Left ventricle myocardium superior (tissue), 1 donor: ENCODE results near the gene IMPDH1. TPM values are rescaled to one million over a fixed set of nuclear protein-coding genes. Genes with fewer than 3 reads are reported as not detected.

Experiments used
- ATAC-seq: fragments of 200-7000 bp; cut with Tn5 transposase; one replicate; pipeline ENCODE4 v1.9.1; 2020; ENCODE audit warnings: mild to moderate bottlenecking, moderate library complexity
- DNase-seq: peaks from one replicate; pipeline ENCODE4 v3.0.0-alpha.2; 2020
- intact Hi-C: fragments of 100-400 bp; cut with micrococcal nuclease; formaldehyde crosslinking; loops from one replicate; pipeline ENCODE4 v1.11.0; 2022
- total RNA-seq: library from RNA; stranded (reverse); fragmentation: NEBNext Ultra II Directional; extraction: Animal tissue kit (Norgen Biotek cat#: 25700); gene quantifications from one replicate; pipeline ENCODE4 v1.2.1, GENCODE V29; 2021
- donor health status: DM: no; HTN: yes; CAD: no; lungs with severe emphysema.

Gene IMPDH1
- total RNA-seq, 1 donor from 2014 or later: 20.7 TPM

DNA sequence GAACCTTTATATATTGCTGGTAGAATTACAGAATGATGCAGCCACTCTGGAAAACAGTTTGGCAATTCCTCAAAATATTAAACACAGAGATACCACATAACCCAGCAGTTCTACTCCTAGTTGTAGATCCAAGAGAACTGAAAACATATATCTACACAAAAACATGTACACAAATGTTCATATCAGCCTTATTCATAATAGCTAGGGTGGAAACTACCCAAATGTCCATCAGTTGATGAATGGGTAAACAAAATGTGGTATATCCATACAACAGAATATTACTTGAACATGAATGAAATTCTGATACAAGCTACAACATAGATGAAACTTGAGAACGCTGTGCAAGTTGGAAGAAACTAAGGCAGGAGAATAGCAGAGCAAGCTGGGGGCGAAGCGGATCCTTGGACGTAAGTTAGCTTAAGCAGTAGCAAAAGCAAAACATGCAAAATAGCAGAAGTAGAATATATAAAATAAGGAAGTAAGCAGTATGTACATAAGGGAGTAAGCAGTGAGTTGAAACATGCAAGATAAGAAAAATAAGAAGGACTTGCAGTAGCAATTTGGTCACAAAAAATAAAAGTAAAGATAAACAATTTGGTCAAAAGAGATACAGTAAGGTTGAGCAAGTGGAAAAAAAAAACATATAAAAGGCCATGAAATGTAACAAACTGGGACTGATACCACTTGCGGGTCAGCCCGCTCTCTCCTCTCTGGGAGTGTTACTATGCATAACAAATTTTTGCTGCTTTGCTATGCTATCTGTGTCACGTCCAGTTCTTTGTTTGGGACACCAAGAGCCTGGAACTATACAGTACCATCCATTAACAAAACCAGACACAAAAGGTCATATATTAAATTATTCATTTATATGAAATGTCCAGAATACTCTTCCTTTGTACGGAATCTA lies 27.9 kb upstream of the IMPDH1 start:
- no peak for DNase-seq
- no peak for ATAC-seq
- intact Hi-C loops: no loop called here

DNA sequence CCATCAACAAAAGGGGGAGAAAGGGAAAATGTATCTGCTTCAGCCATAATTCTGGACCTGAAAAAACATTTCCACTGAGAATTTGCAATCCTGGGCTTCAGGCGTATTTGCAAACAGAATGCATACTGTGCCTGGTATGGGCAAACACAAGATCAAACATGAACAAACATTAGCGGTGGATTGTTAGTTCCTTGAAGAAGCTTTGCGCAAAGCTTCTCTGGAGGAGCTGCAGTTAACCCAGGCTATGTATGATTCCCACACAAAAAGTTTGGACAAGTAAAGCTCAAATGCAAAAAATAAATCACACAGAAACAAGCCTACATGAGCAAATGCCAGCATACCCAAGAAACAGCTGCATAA lies 25.5 kb upstream of the IMPDH1 start:
- DNase-seq: no peak

DNA sequence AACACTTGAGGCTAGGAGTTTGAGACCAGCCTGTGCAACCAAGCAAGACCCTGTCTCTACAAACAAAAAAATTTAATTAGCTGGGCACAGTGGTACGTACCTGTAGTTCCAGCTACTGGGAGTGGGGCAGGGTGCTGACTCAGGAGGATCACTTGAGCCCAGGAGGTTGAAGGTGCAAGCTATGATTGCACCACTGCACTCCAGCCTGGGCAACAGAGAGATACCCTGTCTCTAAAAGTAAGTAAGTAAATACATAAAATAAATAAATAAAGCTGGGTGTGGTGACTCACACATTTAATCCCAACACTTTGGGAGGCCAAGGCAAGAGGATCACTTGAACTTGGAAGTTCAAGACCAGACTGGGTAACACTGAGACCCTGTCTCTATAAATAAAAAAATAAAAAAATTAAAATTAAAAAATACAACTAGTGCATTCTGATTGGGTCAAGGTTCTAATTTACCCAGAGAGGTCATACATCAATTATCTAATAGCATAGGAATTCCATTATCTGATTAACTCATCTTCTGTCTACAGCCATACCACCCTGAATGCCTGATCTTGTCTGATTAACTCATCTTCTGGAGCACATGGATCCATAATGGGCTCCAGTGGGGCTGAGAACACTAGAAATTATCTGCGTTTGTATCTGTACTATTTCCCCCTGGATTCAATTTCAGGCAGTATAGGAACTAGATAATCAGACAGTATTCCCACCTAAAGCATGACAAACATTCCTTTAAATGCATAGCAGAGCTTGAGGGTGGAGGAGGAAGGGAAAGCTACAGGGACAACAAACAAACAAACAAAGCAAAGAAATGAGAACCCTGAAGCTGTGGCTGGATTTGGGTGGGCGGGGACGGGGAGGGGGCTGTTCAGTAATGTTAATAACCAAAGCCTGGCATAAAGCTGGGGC lies 24.9 kb upstream of the IMPDH1 start:
- no peak for DNase-seq
- intact Hi-C loops: no loop called here
- ATAC-seq: no peak

More for the DNA sequence above, 25.5 kb upstream of the IMPDH1 start:
- no peak for ATAC-seq
- intact Hi-C loops: no loop called here

DNA sequence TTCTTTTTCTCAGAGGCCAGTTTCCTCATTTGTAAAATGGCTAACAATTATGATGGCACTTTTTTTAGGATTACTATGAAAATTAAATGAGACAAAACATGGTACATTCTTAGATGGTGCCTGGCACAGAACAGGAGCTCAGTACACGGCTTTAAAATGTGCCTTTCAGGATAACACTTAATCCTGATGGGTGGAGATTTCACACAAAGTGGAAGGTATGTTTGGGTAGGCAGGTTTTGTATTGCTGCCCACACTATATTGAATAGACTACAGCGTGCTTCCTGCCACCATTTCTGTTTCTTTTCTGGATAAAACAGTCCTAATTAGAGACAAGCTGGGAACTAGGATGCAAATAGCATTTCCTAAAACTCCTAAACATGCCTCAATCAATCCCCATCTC lies 22.0 kb upstream of the IMPDH1 start:
- DNase-seq (no peak), ATAC-seq (no peak)
- intact Hi-C loops: no loop called here

DNA sequence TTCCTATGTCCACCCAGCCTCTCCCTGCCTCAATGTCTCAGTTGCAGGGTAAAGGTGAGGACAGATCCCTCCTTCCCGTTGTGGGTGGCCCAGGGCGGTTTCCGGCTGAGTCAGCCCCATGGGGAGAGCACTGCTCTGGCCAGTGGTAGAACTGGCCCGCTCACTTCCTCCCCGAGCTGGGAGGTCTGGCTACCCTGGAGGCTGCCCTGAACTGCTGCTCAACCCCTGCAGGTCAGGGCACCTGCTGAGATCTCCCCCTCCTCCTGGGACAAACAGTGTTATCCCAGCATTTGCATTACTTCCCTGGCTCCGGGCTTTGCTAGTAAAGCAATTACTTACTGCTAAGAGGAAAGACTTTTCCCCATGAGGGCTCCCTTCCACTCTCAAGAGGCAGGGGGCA lies 21.4 kb upstream of the IMPDH1 start:
- no peak for DNase-seq
- intact Hi-C loops: no loop called here
- ATAC-seq: peak; percentile 37

DNA sequence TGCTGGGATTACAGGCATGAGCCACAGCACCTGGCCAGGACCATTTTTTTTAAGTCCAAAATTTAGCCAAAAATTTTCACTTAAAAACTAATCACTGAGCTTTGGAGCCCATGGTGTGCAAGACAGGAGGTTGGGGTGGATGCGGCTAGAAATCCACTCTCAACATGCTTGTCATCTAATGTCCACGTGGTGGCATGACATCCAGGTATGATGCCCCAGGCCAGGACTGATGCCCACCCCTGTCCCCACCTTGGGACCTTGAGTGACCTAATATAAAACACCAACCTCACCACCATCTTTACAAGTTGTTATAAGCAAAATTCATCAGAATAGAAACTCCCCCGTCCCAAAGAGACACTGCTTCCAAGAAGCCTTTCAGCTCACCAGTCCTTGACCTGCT lies 20.4 kb upstream of the IMPDH1 start:
- intact Hi-C loops: no loop called here
- DNase-seq (no peak), ATAC-seq (no peak)

- ATAC-seq: peak; percentile 56
- DNase-seq: no peak
- intact Hi-C loops: no loop called here
Observed at GRCh38 chr7:128427289-128427891, 17.6 kb upstream of the IMPDH1 start.

- DNase-seq: peak; percentile 70
- intact Hi-C loops: loop anchor here (1.0 kb wide), 1 partner anchor 33 kb away; no protein-coding TSS in a partner anchor
Observed at GRCh38 chr7:128425850-128426249, 16.1 kb upstream of the IMPDH1 start.

GRCh38 chr7:128424686-128425275 lies 15.0 kb upstream of the IMPDH1 start:
- no peak for ATAC-seq
- DNase-seq: no peak
- intact Hi-C loops: loop anchor here (1.0 kb wide), 1 partner anchor 35 kb away; no protein-coding TSS in a partner anchor

More at GRCh38 chr7:128425850-128426249, 16.1 kb upstream of the IMPDH1 start:
- peak; percentile 56 for ATAC-seq

GRCh38 chr7:128422842-128423241 lies 13.1 kb upstream of the IMPDH1 start:
- ATAC-seq (peak; percentile 85), DNase-seq (peak; percentile 79)
- intact Hi-C loops: no loop called here

DNA sequence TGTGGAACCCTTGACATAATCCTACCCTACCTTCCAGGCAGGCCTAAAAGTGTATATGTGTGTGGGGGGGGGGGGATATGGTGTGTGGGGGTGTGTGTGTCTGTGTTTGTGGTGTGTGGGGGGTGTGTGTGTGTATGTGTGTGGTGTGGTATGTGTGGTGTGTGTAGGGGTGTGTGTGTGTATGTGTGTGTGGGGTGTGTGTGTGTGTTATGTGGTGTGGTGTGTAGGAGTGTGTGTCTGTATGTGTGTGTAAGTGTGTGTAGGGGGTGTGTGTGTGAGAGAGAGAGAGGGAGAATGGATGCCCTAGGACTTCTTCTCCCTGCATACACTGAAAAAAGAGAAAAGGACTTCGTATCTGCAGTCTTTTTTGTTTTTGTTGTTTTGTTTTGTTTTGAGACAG lies 12.3 kb upstream of the IMPDH1 start:
- no peak for DNase-seq
- no peak for ATAC-seq
- intact Hi-C loops: no loop called here

- ATAC-seq: no peak
- intact Hi-C loops: no loop called here
- DNase-seq: no peak
Observed at GRCh38 chr7:128421384-128421783, 11.6 kb upstream of the IMPDH1 start.

GRCh38 chr7:128420773-128421172 lies 11.0 kb upstream of the IMPDH1 start:
- DNase-seq (no peak), ATAC-seq (no peak)
- intact Hi-C loops: no loop called here

DNA sequence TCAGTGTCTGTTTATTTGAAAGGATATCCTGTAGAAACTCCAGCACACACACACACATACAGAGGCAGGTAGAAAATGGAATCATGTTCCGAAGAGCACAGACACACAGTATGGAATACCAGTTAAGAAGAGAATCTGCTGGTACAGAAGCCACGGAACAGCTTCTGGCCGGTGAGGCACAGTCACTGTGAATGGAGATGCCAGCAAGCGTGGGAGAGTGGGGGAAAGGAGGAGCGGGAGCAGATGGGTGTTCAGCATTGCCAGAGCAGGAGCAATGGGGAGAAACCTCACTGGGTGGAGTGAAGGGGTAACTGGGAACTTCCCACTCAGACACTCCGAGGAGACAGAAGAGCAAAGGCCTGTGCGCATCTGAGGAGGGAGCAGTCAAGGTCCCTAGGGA lies 9.5 kb upstream of the IMPDH1 start:
- intact Hi-C loops: no loop called here
- ATAC-seq: no peak
- no peak for DNase-seq

DNA sequence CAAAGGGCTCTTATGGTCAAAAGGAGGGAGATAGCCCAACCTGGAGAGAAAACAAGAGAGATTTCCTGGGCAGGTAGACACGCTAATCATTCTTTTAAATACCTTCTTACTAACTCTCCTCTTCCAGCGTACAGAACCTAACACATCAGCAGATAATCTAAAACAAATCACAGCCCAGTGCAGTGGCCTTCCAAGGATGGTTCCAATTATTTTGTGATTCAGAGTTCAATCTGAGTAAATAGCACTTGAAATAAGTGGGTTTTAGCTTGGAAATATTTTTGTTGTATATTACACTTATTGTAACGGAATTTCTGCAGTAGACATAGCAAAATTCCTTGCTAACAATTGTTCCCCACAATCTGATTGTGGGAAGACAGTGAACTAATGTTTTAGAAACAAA lies 7.3 kb upstream of the IMPDH1 start:
- intact Hi-C loops: no loop called here
- ATAC-seq (no peak), DNase-seq (no peak)

- no peak for DNase-seq
- no peak for ATAC-seq
- intact Hi-C loops: no loop called here
Observed at GRCh38 chr7:128415217-128415785, 5.5 kb upstream of the IMPDH1 start.

DNA sequence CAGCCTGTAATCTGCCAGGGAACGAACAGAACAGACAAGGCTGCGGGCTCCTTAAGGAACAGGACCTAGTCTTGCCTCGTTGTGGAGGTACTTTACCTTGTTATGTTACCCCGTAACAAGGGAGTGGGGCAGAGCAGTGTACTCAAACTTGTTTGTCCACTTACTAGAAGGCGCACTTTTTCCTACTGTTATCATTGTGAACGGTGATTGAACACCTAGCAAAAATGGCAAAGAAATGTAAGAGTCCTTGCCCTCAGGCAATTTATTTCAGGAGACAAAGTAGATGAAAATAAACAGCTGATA lies 620 bp upstream of the IMPDH1 start:
- DNase-seq (no peak), ATAC-seq (no peak)
- intact Hi-C loops: no loop called here

GRCh38 chr7:128408709-128409595 lies 830 bp downstream of the IMPDH1 start:
- intact Hi-C loops: no loop called here
- DNase-seq (no peak), ATAC-seq (no peak)
